WERI-Rb-1 (cell line): ENCODE data around the gene NFATC2IP.
A peak's percentile ranks its signal among the peaks of the same experiment; 100 is the strongest.
"Not testable (repeated sequence)": the region's sequence is repeated elsewhere in the genome, so short reads cannot be mapped to it uniquely, and the experiment has no call there.

ENCODE experiments used
- DNase-seq: peaks from one replicate; pipeline ENCODE4 v3.0.0-alpha.2; 2020
- H3K27ac ChIP-seq: fragments of 250-450 bp; sonication (Bioruptor Pico); 2 replicates; pipeline ENCODE4 v1.5.1; 2020; ENCODE audit warnings: mild to moderate bottlenecking, moderate library complexity
- H3K27me3 ChIP-seq: fragments of 250-450 bp; sonication (Bioruptor Pico); 2 replicates; pipeline ENCODE4 v1.5.1; 2021; ENCODE audit warnings: mild to moderate bottlenecking, low read depth, moderate library complexity; ENCODE audit not compliant: insufficient read depth, severe bottlenecking
- H3K36me3 ChIP-seq: fragments of 250-450 bp; sonication (Bioruptor Pico); 2 replicates; pipeline ENCODE4 v1.5.1; 2020; ENCODE audit warnings: mild to moderate bottlenecking, moderate library complexity
- H3K4me3 ChIP-seq: 2 replicates; pipeline ENCODE4 v1.5.1; 2011; ENCODE audit warnings: low read depth, mild to moderate bottlenecking, control low read depth, low read length
- H3K9me3 ChIP-seq: fragments of 250-450 bp; sonication (Bioruptor Pico); 2 replicates; pipeline ENCODE4 v1.5.1; 2021; ENCODE audit warnings: mild to moderate bottlenecking, moderate library complexity; ENCODE audit not compliant: severe bottlenecking
- TF ChIP-seq, protein P1 (sequence below): IDR thresholded peaks from 2 replicates; pipeline ENCODE4 v1.5.1; 2011; ENCODE audit warnings: low read depth, mild to moderate bottlenecking, control low read depth, inconsistent platforms, low read length

The NFATC2IP gene

DNA sequence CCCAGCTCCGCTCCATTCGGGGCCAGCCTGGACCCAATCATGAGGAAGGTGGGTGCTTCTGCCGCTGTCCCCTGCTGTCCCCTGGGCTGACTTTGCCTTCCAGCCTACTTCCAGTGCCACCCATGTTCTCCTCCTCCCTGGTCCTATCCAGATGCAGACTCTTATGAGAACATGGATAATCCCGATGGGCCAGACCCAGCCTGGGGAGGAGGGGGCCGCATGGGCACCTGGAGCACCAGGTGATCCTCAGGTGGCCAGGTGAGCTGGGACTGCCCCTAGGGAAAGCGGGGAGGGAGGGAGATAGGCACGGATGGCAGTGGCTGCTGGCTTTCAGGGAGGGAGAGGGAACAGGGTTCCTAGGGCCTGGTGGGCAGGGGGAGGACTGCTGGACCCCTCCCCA lies 12.0 kb upstream of the NFATC2IP start:
- Histone ChIP-seq H3K27ac (no peak overlapping the region), H3K4me3 (no peak overlapping the region), H3K9me3 (no peaks in the 10 kb centered on the region), H3K36me3 (no peaks in the 10 kb centered on the region), H3K27me3 (no peaks in the 10 kb centered on the region)
- TF ChIP-seq, protein P1, sequence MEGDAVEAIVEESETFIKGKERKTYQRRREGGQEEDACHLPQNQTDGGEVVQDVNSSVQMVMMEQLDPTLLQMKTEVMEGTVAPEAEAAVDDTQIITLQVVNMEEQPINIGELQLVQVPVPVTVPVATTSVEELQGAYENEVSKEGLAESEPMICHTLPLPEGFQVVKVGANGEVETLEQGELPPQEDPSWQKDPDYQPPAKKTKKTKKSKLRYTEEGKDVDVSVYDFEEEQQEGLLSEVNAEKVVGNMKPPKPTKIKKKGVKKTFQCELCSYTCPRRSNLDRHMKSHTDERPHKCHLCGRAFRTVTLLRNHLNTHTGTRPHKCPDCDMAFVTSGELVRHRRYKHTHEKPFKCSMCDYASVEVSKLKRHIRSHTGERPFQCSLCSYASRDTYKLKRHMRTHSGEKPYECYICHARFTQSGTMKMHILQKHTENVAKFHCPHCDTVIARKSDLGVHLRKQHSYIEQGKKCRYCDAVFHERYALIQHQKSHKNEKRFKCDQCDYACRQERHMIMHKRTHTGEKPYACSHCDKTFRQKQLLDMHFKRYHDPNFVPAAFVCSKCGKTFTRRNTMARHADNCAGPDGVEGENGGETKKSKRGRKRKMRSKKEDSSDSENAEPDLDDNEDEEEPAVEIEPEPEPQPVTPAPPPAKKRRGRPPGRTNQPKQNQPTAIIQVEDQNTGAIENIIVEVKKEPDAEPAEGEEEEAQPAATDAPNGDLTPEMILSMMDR, result no peak
- no peak for DNase-seq

DNA sequence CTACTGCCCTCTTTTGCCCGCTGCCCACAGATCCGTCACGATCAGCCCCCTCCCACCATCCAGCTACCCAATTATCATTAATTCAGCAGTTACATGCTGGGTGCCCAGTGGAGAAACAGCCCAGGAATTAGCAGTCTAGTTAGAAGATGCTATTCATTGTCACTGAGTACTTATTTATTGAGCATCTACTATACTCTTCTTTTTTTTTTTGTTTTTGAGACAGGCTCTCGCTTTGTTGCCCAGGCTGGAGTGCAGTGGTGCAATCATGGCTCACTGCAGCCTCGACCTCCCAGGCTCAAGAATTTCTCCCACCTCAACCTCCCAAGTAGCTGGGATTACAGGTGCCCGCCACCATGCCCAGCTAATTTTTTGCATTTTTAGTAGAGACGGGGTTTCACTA lies 10.9 kb upstream of the NFATC2IP start:
- not testable (repeated sequence) for H3K27me3 ChIP-seq, H3K4me3 ChIP-seq, H3K36me3 ChIP-seq, DNase-seq, H3K27ac ChIP-seq, H3K9me3 ChIP-seq

DNA sequence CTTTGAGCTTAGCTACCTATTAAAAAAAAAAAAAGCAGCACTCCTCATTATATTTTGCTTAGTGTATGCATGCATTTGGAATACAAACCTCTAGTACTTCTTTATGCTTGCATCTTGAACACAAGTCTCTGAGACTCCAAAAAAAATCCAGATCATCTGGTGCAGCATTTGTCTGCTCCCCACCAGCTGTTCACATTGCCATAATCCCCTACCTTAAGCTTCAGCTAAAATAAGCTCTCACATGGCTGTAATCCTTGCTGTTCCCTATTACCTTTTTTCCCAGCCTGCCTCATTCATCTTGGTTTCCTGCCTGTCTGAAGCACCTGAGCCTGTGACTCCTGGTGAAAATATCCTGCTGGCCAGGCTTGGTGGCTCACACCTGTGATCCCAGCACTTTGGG lies 7.5 kb upstream of the NFATC2IP start:
- Histone ChIP-seq H3K4me3 (no peak overlapping the region), H3K27ac (peak overlapping the region; percentile 83), H3K27me3 (no peaks in the 10 kb centered on the region), H3K9me3 (no peaks in the 10 kb centered on the region), H3K36me3 (no peaks in the 10 kb centered on the region)
- TF ChIP-seq, protein P1, result no peak
- DNase-seq, result peak; percentile 76

DNA sequence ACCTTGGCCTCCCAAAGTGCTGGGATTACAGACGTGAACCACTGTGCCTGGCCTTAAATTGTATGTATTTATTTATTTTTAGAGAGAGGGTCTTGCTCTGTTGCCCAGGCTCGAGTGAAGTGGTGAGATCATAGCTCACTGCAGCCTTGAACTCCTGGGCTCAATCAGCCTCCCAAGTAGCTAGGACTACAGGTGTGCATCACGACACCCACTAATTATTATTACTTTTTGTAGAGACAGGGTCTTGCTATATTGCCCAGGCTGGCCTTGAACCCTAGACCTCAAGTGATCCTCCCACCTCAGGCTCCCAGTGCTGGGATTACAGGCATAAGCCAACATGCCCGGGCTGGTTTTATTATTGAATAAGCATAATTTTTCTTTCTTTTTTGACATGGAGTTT lies 4.1 kb upstream of the NFATC2IP start:
- DNase-seq, result no peak
- no peaks in the 10 kb centered on the region for H3K27me3 ChIP-seq
- H3K4me3 ChIP-seq, result no peak overlapping the region
- peak overlapping the region; percentile 86 for H3K27ac ChIP-seq
- TF ChIP-seq, protein P1, result no peak
- H3K9me3 ChIP-seq, result no peaks in the 10 kb centered on the region
- H3K36me3 ChIP-seq, result no peaks in the 10 kb centered on the region

DNA sequence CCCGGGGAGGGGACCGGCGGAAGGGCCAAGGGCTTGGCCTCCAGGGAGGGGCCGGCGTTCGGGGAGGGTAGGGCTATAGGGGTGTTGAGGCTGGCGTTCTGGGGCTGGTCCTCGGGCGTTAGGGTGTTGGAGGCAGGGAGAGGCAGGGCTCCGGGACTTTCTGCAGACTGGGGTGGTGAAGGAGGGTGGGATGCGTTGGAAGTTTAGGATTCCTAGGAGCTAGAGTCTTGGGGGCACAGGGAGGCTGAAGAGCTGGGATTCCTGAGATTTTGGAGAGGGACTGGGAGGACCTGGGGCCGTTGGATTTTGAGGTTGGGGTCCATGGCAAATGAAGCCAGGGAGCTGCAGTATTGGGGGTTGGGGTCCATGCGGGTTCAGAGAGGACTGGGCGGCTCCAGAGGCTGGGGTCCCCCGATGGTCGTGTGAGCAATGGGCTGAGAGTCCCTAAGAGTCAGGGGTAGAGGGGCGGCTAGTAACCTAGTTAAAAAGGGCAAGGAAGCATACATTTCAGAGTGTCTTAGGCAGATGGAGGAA lies 740 bp downstream of the NFATC2IP start:
- H3K27ac ChIP-seq, result peak overlapping the region; percentile 79
- peak; percentile 35 for DNase-seq
- peak overlapping the region; percentile 93 for H3K4me3 ChIP-seq

DNA sequence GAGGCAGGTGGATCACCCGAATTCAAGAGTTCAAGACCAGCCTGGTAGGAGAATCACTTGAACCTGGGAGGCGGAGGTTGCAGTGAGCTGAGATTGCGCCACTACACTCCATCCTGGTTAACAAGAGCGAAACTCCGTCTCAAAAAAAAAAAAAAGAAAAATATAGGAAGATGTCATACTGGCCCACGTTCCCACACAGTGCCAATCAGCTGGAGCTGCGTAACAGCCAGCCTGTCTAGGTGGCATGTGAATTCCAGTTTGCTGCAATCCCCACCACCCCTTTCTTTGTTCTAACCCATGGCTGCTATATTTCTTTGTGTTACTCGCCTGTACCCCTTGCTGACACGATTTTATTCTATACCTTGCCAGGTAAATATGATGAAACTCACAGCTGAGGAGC lies 7.5 kb downstream of the NFATC2IP start:
- H3K4me3 ChIP-seq, result no peak overlapping the region
- H3K27me3 ChIP-seq, result no peaks in the 10 kb centered on the region
- no peak for DNase-seq
- H3K9me3 ChIP-seq, result no peaks in the 10 kb centered on the region
- peaks cover 76% of the 10 kb centered on the region for H3K36me3 ChIP-seq
- TF ChIP-seq, protein P1, result no peak
- H3K27ac ChIP-seq, result no peak overlapping the region

More for the DNA sequence above, 740 bp downstream of the NFATC2IP start:
- TF ChIP-seq, protein P1, result no peak
- H3K9me3 ChIP-seq, result no peaks in the 10 kb centered on the region
- no peaks in the 10 kb centered on the region for H3K27me3 ChIP-seq
- peaks cover 42% of the 10 kb centered on the region for H3K36me3 ChIP-seq
